GM23338 (cell line): ENCODE measurements around the gene ATP1A3. TPM values are rescaled to one million over a fixed set of nuclear protein-coding genes. Genes with fewer than 3 reads are reported as not detected.
A peak's percentile ranks its signal among the peaks of the same experiment; 100 is the strongest.

Experiments
- ATAC-seq: fragments of 200-7000 bp; cut with Tn5 transposase; 3 replicates; pipeline ENCODE4 v1.9.1; 2020
- DNase-seq: peaks from one replicate; pipeline ENCODE4 v3.0.0-alpha.2; 2015; ENCODE audit warnings: low spot score
- H2AFZ ChIP-seq: fragments of 200-600 bp; sonication (generic); 2 replicates; pipeline ENCODE4 v1.8.0; 2016; ENCODE audit warnings: antibody characterized with exemption, mild to moderate bottlenecking, moderate library complexity
- H3F3A ChIP-seq: fragments of 200-600 bp; sonication (generic); replicated peaks from 2 replicates; pipeline ENCODE4 v1.8.0; 2017; ENCODE audit warnings: antibody characterized with exemption, mixed run types, low read depth
- H3K27ac ChIP-seq: fragments of 200-600 bp; sonication (generic); 2 replicates; pipeline ENCODE4 v1.6.1; 2016; ENCODE audit warnings: low read depth
- H3K27me3 ChIP-seq: fragments of 200-600 bp; sonication (generic); 2 replicates; pipeline ENCODE4 v1.8.0; 2016; ENCODE audit warnings: mild to moderate bottlenecking, mixed run types, moderate library complexity; ENCODE audit not compliant: insufficient read depth
- H3K36me3 ChIP-seq: fragments of 200-600 bp; sonication (generic); 2 replicates; pipeline ENCODE4 v1.8.0; 2016; ENCODE audit warnings: mild to moderate bottlenecking; ENCODE audit not compliant: insufficient read depth
- H3K4me1 ChIP-seq: fragments of 200-600 bp; sonication (generic); 2 replicates; pipeline ENCODE4 v1.8.0; 2016; ENCODE audit warnings: mild to moderate bottlenecking, moderate library complexity; ENCODE audit not compliant: insufficient read depth
- H3K4me2 ChIP-seq: fragments of 200-600 bp; sonication (generic); 2 replicates; pipeline ENCODE4 v1.7.1; 2017; ENCODE audit warnings: mixed run types
- H3K4me3 ChIP-seq: fragments of 200-600 bp; sonication (generic); 2 replicates; pipeline ENCODE4 v1.6.1; 2016; ENCODE audit warnings: mixed run types
- H3K79me2 ChIP-seq: fragments of 200-600 bp; sonication (generic); replicated peaks from 2 replicates; pipeline ENCODE4 v1.8.0; 2017; ENCODE audit warnings: mild to moderate bottlenecking; ENCODE audit not compliant: insufficient read depth
- H3K9me2 ChIP-seq: fragments of 200-600 bp; sonication (generic); 2 replicates; pipeline ENCODE4 v1.8.0; 2017; ENCODE audit not compliant: insufficient read depth
- H4K20me1 ChIP-seq: fragments of 200-600 bp; sonication (generic); replicated peaks from 2 replicates; pipeline ENCODE4 v1.8.0; 2017; ENCODE audit warnings: mild to moderate bottlenecking; ENCODE audit not compliant: insufficient read depth
- H3K27ac Mint-ChIP-seq: 2 replicates; pipeline ENCODE4 v1.8.0; 2020; ENCODE audit warnings: inconsistent platforms, mild to moderate bottlenecking, moderate library complexity, mixed read lengths
- H3K27me3 Mint-ChIP-seq: 3 replicates; pipeline ENCODE4 v1.8.0; 2022; ENCODE audit warnings: low read depth, mild to moderate bottlenecking, moderate library complexity, mixed read lengths, inconsistent platforms; ENCODE audit not compliant: insufficient read depth, poor library complexity
- H3K36me3 Mint-ChIP-seq: 3 replicates; pipeline ENCODE4 v1.8.0; 2021; ENCODE audit warnings: low read depth, mild to moderate bottlenecking, inconsistent platforms, moderate library complexity, mixed read lengths
- H3K4me1 Mint-ChIP-seq: 3 replicates; pipeline ENCODE4 v1.8.0; 2020; ENCODE audit warnings: mild to moderate bottlenecking, inconsistent platforms, mixed read lengths
- H3K4me3 Mint-ChIP-seq: 3 replicates; pipeline ENCODE4 v1.8.0; 2021; ENCODE audit warnings: moderate library complexity, mild to moderate bottlenecking, inconsistent platforms, mixed read lengths
- H3K9me3 Mint-ChIP-seq: 3 replicates; pipeline ENCODE4 v1.8.0; 2020; ENCODE audit warnings: moderate library complexity, mild to moderate bottlenecking, inconsistent platforms, mixed read lengths
- CREB1 ChIP-seq: fragments of 250-450 bp; sonication (Bioruptor Pico); IDR thresholded peaks from 2 replicates; pipeline ENCODE4 v1.5.0; 2020; ENCODE audit warnings: low read depth, mild to moderate bottlenecking, moderate library complexity
- EZH2 ChIP-seq: fragments of 200-600 bp; sonication (generic); IDR thresholded peaks from one replicate; pipeline ENCODE4 v1.8.0; 2017; ENCODE audit warnings: antibody characterized with exemption, mild to moderate bottlenecking, low read depth; ENCODE audit not compliant: unreplicated experiment
- JUNB ChIP-seq: IDR thresholded peaks from one replicate; pipeline ENCODE4 v1.6.1; 2016; ENCODE audit warnings: antibody characterized with exemption; ENCODE audit not compliant: unreplicated experiment
- POLR2AphosphoS5 ChIP-seq: IDR thresholded peaks from 2 replicates; pipeline ENCODE4 v1.6.1; 2016; ENCODE audit warnings: antibody characterized with exemption, low read depth
- STAT1 ChIP-seq: IDR thresholded peaks from one replicate; pipeline ENCODE4 v1.6.1; 2016; ENCODE audit warnings: antibody characterized with exemption; ENCODE audit not compliant: unreplicated experiment
- ZNF114 ChIP-seq: fragments of 250-450 bp; sonication (Bioruptor Pico); IDR thresholded peaks from 2 replicates; pipeline ENCODE4 v1.5.0; 2020; ENCODE audit warnings: mild to moderate bottlenecking, moderate library complexity
- ZNF331 ChIP-seq: fragments of 250-450 bp; sonication (Bioruptor Pico); IDR thresholded peaks from 2 replicates; pipeline ENCODE4 v1.5.0; 2020; ENCODE audit warnings: low read depth, mild to moderate bottlenecking, moderate library complexity
- polyA plus RNA-seq: library from polyadenylated mRNA; unstranded; fragments of >200 nt; fragmentation: Nextera tagmentation; extraction: Ambion mirVana; gene quantifications from 2 replicates; pipeline ENCODE4 v1.2.1, GENCODE V29; 2016
- total RNA-seq: library from RNA; depleted of rRNA; stranded (reverse); fragments of >200 nt; shearing (Covaris generic); gene quantifications from 2 replicates; pipeline ENCODE4 v1.2.3, GENCODE V29; 2014
- TF ChIP-seq, protein P1 (sequence below): fragments of 250-450 bp; sonication (Bioruptor Pico); IDR thresholded peaks from 2 replicates; pipeline ENCODE4 v1.5.0; 2020; ENCODE audit warnings: mild to moderate bottlenecking, moderate library complexity
- TF ChIP-seq, protein P2 (sequence below), 2 experiments: fragments of 200-600 bp in 1 of 2; sonication (generic) in 1 of 2; conservative IDR thresholded peaks; 2 replicates each; pipeline versions ENCODE4 v1.5.1 to v1.6.1; 2016 to 2017; ENCODE audit warnings: antibody characterized with exemption in 2 of 2, low read depth in 2 of 2, mild to moderate bottlenecking in 2 of 2, moderate library complexity in 1 of 2
- TF ChIP-seq, protein P3 (sequence below): IDR thresholded peaks from one replicate; pipeline ENCODE4 v1.6.1; 2018; ENCODE audit warnings: antibody characterized with exemption; ENCODE audit not compliant: unreplicated experiment

The ATP1A3 gene
- total and polyA plus RNA-seq, 2 experiments from 2014 or later = 11.5 to 37.3 TPM

GRCh38 chr19:42028304-42029216 is 34.5 kb upstream of the ATP1A3 start:
- peaks cover 12% of the 10 kb centered on the region for H3F3A ChIP-seq
- peaks cover 8% of the 10 kb centered on the region for H3K4me1 ChIP-seq
- H3K36me3 Mint-ChIP-seq = peaks cover 35% of the 10 kb centered on the region
- no peaks in the 10 kb centered on the region for H3K79me2 ChIP-seq
- H3K27ac Mint-ChIP-seq = peak overlapping the region; percentile 84
- H3K4me3 Mint-ChIP-seq = peak overlapping the region; percentile 80
- no peaks in the 10 kb centered on the region for H3K36me3 ChIP-seq
- H3K9me3 Mint-ChIP-seq = no peaks in the 10 kb centered on the region; the same call in 2 of the 3 replicates
- no peaks in the 10 kb centered on the region; the same call in 1 of the 2 replicates for H3K9me2 ChIP-seq
- H3K4me1 Mint-ChIP-seq = peaks cover 36% of the 10 kb centered on the region
- H3K4me3 ChIP-seq = peak overlapping the region; percentile 37; the same call in 1 of the 2 replicates
- no peaks in the 10 kb centered on the region; the same call in 1 of the 2 replicates for H4K20me1 ChIP-seq
- H3K27me3 Mint-ChIP-seq = peaks cover 10% of the 10 kb centered on the region
- no peak for TF ChIP-seq POLR2AphosphoS5
- no peak for TF ChIP-seq EZH2
- no peak for TF ChIP-seq STAT1
- no peak for TF ChIP-seq JUNB
- TF ChIP-seq, protein P1, sequence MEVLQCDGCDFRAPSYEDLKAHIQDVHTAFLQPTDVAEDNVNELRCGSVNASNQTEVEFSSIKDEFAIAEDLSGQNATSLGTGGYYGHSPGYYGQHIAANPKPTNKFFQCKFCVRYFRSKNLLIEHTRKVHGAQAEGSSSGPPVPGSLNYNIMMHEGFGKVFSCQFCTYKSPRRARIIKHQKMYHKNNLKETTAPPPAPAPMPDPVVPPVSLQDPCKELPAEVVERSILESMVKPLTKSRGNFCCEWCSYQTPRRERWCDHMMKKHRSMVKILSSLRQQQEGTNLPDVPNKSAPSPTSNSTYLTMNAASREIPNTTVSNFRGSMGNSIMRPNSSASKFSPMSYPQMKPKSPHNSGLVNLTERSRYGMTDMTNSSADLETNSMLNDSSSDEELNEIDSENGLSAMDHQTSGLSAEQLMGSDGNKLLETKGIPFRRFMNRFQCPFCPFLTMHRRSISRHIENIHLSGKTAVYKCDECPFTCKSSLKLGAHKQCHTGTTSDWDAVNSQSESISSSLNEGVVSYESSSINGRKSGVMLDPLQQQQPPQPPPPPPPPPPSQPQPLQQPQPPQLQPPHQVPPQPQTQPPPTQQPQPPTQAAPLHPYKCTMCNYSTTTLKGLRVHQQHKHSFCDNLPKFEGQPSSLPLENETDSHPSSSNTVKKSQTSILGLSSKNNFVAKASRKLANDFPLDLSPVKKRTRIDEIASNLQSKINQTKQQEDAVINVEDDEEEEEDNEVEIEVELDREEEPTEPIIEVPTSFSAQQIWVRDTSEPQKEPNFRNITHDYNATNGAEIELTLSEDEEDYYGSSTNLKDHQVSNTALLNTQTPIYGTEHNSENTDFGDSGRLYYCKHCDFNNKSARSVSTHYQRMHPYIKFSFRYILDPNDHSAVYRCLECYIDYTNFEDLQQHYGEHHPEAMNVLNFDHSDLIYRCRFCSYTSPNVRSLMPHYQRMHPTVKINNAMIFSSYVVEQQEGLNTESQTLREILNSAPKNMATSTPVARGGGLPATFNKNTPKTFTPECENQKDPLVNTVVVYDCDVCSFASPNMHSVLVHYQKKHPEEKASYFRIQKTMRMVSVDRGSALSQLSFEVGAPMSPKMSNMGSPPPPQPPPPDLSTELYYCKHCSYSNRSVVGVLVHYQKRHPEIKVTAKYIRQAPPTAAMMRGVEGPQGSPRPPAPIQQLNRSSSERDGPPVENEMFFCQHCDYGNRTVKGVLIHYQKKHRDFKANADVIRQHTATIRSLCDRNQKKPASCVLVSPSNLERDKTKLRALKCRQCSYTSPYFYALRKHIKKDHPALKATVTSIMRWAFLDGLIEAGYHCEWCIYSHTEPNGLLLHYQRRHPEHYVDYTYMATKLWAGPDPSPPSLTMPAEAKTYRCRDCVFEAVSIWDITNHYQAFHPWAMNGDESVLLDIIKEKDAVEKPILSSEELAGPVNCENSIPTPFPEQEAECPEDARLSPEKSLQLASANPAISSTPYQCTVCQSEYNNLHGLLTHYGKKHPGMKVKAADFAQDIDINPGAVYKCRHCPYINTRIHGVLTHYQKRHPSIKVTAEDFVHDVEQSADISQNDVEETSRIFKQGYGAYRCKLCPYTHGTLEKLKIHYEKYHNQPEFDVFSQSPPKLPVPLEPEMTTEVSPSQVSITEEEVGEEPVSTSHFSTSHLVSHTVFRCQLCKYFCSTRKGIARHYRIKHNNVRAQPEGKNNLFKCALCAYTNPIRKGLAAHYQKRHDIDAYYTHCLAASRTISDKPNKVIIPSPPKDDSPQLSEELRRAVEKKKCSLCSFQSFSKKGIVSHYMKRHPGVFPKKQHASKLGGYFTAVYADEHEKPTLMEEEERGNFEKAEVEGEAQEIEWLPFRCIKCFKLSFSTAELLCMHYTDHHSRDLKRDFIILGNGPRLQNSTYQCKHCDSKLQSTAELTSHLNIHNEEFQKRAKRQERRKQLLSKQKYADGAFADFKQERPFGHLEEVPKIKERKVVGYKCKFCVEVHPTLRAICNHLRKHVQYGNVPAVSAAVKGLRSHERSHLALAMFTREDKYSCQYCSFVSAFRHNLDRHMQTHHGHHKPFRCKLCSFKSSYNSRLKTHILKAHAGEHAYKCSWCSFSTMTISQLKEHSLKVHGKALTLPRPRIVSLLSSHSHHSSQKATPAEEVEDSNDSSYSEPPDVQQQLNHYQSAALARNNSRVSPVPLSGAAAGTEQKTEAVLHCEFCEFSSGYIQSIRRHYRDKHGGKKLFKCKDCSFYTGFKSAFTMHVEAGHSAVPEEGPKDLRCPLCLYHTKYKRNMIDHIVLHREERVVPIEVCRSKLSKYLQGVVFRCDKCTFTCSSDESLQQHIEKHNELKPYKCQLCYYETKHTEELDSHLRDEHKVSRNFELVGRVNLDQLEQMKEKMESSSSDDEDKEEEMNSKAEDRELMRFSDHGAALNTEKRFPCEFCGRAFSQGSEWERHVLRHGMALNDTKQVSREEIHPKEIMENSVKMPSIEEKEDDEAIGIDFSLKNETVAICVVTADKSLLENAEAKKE = 0 out of 2 replicates have a peak, but pooled peaks have one; percentile 4
- no peak for TF ChIP-seq ZNF331 (CRISPR knock-in tag)
- no peak for TF ChIP-seq ZNF114
- peak; percentile 21; the same call in 1 of the 2 replicates for TF ChIP-seq CREB1 (CRISPR knock-in tag)
- TF ChIP-seq, protein P2, sequence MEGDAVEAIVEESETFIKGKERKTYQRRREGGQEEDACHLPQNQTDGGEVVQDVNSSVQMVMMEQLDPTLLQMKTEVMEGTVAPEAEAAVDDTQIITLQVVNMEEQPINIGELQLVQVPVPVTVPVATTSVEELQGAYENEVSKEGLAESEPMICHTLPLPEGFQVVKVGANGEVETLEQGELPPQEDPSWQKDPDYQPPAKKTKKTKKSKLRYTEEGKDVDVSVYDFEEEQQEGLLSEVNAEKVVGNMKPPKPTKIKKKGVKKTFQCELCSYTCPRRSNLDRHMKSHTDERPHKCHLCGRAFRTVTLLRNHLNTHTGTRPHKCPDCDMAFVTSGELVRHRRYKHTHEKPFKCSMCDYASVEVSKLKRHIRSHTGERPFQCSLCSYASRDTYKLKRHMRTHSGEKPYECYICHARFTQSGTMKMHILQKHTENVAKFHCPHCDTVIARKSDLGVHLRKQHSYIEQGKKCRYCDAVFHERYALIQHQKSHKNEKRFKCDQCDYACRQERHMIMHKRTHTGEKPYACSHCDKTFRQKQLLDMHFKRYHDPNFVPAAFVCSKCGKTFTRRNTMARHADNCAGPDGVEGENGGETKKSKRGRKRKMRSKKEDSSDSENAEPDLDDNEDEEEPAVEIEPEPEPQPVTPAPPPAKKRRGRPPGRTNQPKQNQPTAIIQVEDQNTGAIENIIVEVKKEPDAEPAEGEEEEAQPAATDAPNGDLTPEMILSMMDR (conservative IDR thresholded peaks at IDR 0.05; ENCODE audit: low read depth in 2 of 2) = peak; percentile 97 to 99
- TF ChIP-seq, protein P3, sequence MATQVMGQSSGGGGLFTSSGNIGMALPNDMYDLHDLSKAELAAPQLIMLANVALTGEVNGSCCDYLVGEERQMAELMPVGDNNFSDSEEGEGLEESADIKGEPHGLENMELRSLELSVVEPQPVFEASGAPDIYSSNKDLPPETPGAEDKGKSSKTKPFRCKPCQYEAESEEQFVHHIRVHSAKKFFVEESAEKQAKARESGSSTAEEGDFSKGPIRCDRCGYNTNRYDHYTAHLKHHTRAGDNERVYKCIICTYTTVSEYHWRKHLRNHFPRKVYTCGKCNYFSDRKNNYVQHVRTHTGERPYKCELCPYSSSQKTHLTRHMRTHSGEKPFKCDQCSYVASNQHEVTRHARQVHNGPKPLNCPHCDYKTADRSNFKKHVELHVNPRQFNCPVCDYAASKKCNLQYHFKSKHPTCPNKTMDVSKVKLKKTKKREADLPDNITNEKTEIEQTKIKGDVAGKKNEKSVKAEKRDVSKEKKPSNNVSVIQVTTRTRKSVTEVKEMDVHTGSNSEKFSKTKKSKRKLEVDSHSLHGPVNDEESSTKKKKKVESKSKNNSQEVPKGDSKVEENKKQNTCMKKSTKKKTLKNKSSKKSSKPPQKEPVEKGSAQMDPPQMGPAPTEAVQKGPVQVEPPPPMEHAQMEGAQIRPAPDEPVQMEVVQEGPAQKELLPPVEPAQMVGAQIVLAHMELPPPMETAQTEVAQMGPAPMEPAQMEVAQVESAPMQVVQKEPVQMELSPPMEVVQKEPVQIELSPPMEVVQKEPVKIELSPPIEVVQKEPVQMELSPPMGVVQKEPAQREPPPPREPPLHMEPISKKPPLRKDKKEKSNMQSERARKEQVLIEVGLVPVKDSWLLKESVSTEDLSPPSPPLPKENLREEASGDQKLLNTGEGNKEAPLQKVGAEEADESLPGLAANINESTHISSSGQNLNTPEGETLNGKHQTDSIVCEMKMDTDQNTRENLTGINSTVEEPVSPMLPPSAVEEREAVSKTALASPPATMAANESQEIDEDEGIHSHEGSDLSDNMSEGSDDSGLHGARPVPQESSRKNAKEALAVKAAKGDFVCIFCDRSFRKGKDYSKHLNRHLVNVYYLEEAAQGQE = no peak
- DNase-seq (peak; percentile 85), ATAC-seq (peak; percentile 80)
- H3K27me3 ChIP-seq = no peaks in the 10 kb centered on the region
- H2AFZ ChIP-seq = no peak overlapping the region
- H3K27ac ChIP-seq = peak overlapping the region; percentile 78
- H3K4me2 ChIP-seq = 0 out of 2 replicates have a peak overlapping the region, but pooled peaks have one; percentile 47
